BLaER1 (cell line): ENCODE data around the gene EHF.

ENCODE experiments used
- H3K27ac ChIP-seq: shearing (Covaris generic); formaldehyde crosslinking; 2 replicates; pipeline ENCODE4 v1.8.1; 2022
- H3K27me3 ChIP-seq: shearing (Covaris generic); formaldehyde crosslinking; 2 replicates; pipeline ENCODE4 v1.8.1; 2022
- H3K36me3 ChIP-seq: shearing (Covaris generic); formaldehyde crosslinking; 2 replicates; pipeline ENCODE4 v1.8.1; 2022
- H3K4me1 ChIP-seq: shearing (Covaris generic); formaldehyde crosslinking; 2 replicates; pipeline ENCODE4 v1.8.1; 2022
- H3K4me2 ChIP-seq: shearing (Covaris generic); formaldehyde crosslinking; 2 replicates; pipeline ENCODE4 v1.8.1; 2022
- H3K4me3 ChIP-seq: shearing (Covaris generic); formaldehyde crosslinking; 2 replicates; pipeline ENCODE4 v1.8.1; 2022
- H3K9ac ChIP-seq: shearing (Covaris generic); formaldehyde crosslinking; 2 replicates; pipeline ENCODE4 v1.8.1; 2022
- H3K9me3 ChIP-seq: shearing (Covaris generic); formaldehyde crosslinking; 2 replicates; pipeline ENCODE4 v1.8.1; 2022
- H4K20me1 ChIP-seq: shearing (Covaris generic); formaldehyde crosslinking; 2 replicates; pipeline ENCODE4 v1.8.1; 2022
- Cebpa-rat ChIP-seq: shearing (Covaris generic); IDR thresholded peaks from 2 replicates; pipeline ENCODE4 v1.8.1; 2022

Gene EHF

GRCh38 chr11:34601085-34601444 lies 19.8 kb upstream of the EHF start:
- Histone ChIP-seq H3K9ac (no peak overlapping the region), H3K4me2 (no peak overlapping the region), H3K27me3 (no peaks in the 10 kb centered on the region), H3K4me1 (no peaks in the 10 kb centered on the region), H3K4me3 (no peak overlapping the region), H4K20me1 (no peaks in the 10 kb centered on the region), H3K9me3 (no peaks in the 10 kb centered on the region), H3K36me3 (no peaks in the 10 kb centered on the region), H3K27ac (no peak overlapping the region)
- no peak for TF ChIP-seq Cebpa-rat

- H3K4me2 ChIP-seq: no peak overlapping the region
- H3K4me3 ChIP-seq: no peak overlapping the region
- H4K20me1 ChIP-seq: no peaks in the 10 kb centered on the region
- H3K9ac ChIP-seq: no peak overlapping the region
- H3K36me3 ChIP-seq: no peaks in the 10 kb centered on the region
- H3K27ac ChIP-seq: no peak overlapping the region
- TF ChIP-seq Cebpa-rat: no peak
- H3K9me3 ChIP-seq: no peaks in the 10 kb centered on the region
- no peaks in the 10 kb centered on the region for H3K4me1 ChIP-seq
- H3K27me3 ChIP-seq: no peaks in the 10 kb centered on the region
These were observed 19.3 kb upstream of the EHF start for GRCh38 chr11:34601609-34602008.

GRCh38 chr11:34602245-34602644 lies 18.6 kb upstream of the EHF start:
- Histone ChIP-seq H3K9ac (no peak overlapping the region), H3K9me3 (no peaks in the 10 kb centered on the region), H3K4me1 (no peaks in the 10 kb centered on the region), H3K4me3 (no peak overlapping the region), H4K20me1 (no peaks in the 10 kb centered on the region), H3K4me2 (no peak overlapping the region), H3K27ac (no peak overlapping the region), H3K36me3 (no peaks in the 10 kb centered on the region), H3K27me3 (no peaks in the 10 kb centered on the region)
- TF ChIP-seq Cebpa-rat: no peak

GRCh38 chr11:34603129-34604001 lies 17.5 kb upstream of the EHF start:
- Histone ChIP-seq H3K4me2 (no peak overlapping the region), H3K36me3 (no peaks in the 10 kb centered on the region), H3K27ac (no peak overlapping the region), H3K9me3 (no peaks in the 10 kb centered on the region), H4K20me1 (no peaks in the 10 kb centered on the region), H3K4me3 (no peak overlapping the region), H3K4me1 (no peaks in the 10 kb centered on the region), H3K27me3 (no peaks in the 10 kb centered on the region), H3K9ac (no peak overlapping the region)
- no peak for TF ChIP-seq Cebpa-rat

- Histone ChIP-seq H3K27me3 (no peaks in the 10 kb centered on the region), H4K20me1 (no peaks in the 10 kb centered on the region), H3K4me2 (no peak overlapping the region), H3K36me3 (no peaks in the 10 kb centered on the region), H3K27ac (no peak overlapping the region), H3K4me3 (no peak overlapping the region), H3K9me3 (no peaks in the 10 kb centered on the region), H3K9ac (no peak overlapping the region), H3K4me1 (no peaks in the 10 kb centered on the region)
- TF ChIP-seq Cebpa-rat: no peak
These were observed 16.7 kb upstream of the EHF start for GRCh38 chr11:34604145-34604544.

GRCh38 chr11:34604911-34605310 lies 16.0 kb upstream of the EHF start:
- Histone ChIP-seq H3K4me2 (no peak overlapping the region), H3K27me3 (no peaks in the 10 kb centered on the region), H3K36me3 (no peaks in the 10 kb centered on the region), H3K9me3 (no peaks in the 10 kb centered on the region), H3K27ac (no peak overlapping the region), H3K4me1 (no peaks in the 10 kb centered on the region), H3K9ac (no peak overlapping the region), H3K4me3 (no peak overlapping the region), H4K20me1 (no peaks in the 10 kb centered on the region)
- TF ChIP-seq Cebpa-rat: no peak

- Histone ChIP-seq H3K27ac (no peak overlapping the region), H3K27me3 (no peaks in the 10 kb centered on the region), H3K9me3 (no peaks in the 10 kb centered on the region), H3K36me3 (no peaks in the 10 kb centered on the region), H3K4me3 (no peak overlapping the region), H3K9ac (no peak overlapping the region), H4K20me1 (no peaks in the 10 kb centered on the region), H3K4me2 (no peak overlapping the region), H3K4me1 (no peaks in the 10 kb centered on the region)
- TF ChIP-seq Cebpa-rat: no peak
These were observed 15.2 kb upstream of the EHF start for GRCh38 chr11:34605481-34606325.

- no peak overlapping the region for H3K4me2 ChIP-seq
- H3K27ac ChIP-seq: no peak overlapping the region
- H3K27me3 ChIP-seq: no peaks in the 10 kb centered on the region
- no peak overlapping the region for H3K9ac ChIP-seq
- H3K4me1 ChIP-seq: no peaks in the 10 kb centered on the region
- TF ChIP-seq Cebpa-rat: no peak
- no peaks in the 10 kb centered on the region for H3K36me3 ChIP-seq
- no peaks in the 10 kb centered on the region for H3K9me3 ChIP-seq
- no peak overlapping the region for H3K4me3 ChIP-seq
- H4K20me1 ChIP-seq: no peaks in the 10 kb centered on the region
These were observed 14.4 kb upstream of the EHF start for GRCh38 chr11:34606326-34607120.

- H3K27ac ChIP-seq: no peak overlapping the region
- H3K27me3 ChIP-seq: no peaks in the 10 kb centered on the region
- H3K36me3 ChIP-seq: no peaks in the 10 kb centered on the region
- no peaks in the 10 kb centered on the region for H3K9me3 ChIP-seq
- H4K20me1 ChIP-seq: no peaks in the 10 kb centered on the region
- H3K4me1 ChIP-seq: peaks cover 16% of the 10 kb centered on the region
- no peak for TF ChIP-seq Cebpa-rat
- no peak overlapping the region for H3K4me3 ChIP-seq
- H3K9ac ChIP-seq: no peak overlapping the region
- H3K4me2 ChIP-seq: no peak overlapping the region
These were observed 11.6 kb upstream of the EHF start for GRCh38 chr11:34609187-34609751.
